Stimulated activated CD4-positive, alpha-beta T cell treated with anti-CD3 and anti-CD28 coated beads, TNF-alpha, amount 100 ng/mL, for 4 hours (primary cell): ENCODE results near the gene PLEKHG7.
A peak's percentile ranks its signal among the peaks of the same experiment; 100 is the strongest.
"Not testable (repeated sequence)": the region's sequence is repeated elsewhere in the genome, so short reads cannot be mapped to it uniquely, and the experiment has no call there.

Source experiments
- DNase-seq, 3 experiments: peaks; one replicate each; pipeline ENCODE4 v3.0.0-alpha.2; 2020; ENCODE audit warnings: low read depth in 3 of 3

The PLEKHG7 gene

DNA sequence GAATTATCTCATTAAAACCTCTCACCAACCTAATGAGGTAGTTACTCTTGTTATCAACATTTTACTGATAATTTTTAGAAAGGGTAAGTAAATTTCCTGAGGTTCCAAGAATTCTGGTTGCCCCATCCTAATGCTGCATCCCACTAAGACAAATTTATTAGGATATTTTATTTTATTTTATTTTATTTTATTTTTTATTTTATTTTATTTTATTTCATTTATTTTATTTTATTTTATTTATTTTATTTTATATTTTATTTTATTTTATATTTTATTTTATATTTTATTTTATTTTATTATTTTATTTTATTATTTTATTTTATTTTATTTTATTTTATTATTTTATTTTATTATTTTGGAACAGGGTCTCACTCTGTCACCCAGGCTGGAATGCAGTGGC lies 46.9 kb downstream of the PLEKHG7 start:
- not testable (repeated sequence) for DNase-seq

GRCh38 chr12:92753976-92754885 lies 51.4 kb downstream of the PLEKHG7 start:
- DNase-seq: no peak

GRCh38 chr12:92756898-92757596 lies 54.3 kb downstream of the PLEKHG7 start:
- no peak for DNase-seq

GRCh38 chr12:92757597-92758121 lies 54.9 kb downstream of the PLEKHG7 start:
- no peak for DNase-seq

GRCh38 chr12:92759634-92760268 lies 57.0 kb downstream of the PLEKHG7 start:
- no peak for DNase-seq

DNA sequence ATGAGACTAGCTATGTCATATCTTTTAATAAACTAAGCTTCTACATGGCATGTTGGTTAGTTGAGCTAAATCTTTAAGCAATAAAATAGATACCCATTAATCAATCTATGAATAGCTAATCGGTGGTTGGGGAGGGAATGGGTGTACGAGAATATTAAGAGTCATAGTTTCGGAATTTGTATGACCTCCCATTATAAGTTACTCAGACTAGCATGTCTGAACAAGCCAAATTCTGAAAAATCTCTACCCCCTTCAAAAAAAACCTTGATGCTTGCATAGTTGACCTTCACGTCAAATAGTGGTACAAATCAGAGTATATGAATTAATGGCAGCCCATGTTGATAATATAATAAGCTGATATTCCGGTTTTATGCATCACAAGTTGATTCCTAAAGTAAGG lies 60.0 kb downstream of the PLEKHG7 start:
- no peak for DNase-seq

DNA sequence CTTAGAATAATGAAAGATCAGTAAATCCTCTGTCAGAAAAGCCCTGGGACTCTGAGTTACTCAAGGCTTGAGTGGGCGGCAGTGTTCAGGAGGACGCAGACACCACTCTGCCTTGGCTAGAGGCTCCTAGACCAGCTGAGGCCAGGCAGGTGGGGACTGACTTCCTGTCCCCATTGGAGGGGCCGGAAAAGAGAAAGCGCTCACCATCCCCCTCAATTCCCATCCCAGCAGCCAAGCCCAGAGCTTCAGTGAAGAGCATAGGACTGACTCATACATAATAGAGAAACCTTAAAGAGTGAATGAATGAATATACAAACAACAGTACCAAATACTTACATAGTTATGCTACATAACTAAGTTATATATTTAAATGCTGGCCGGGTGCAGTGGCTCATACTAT lies 62.0 kb downstream of the PLEKHG7 start:
- DNase-seq: no peak

GRCh38 chr12:92765871-92766270 lies 63.1 kb downstream of the PLEKHG7 start:
- DNase-seq: no peak

- DNase-seq: no peak
Observed at GRCh38 chr12:92769124-92769901, 66.5 kb downstream of the PLEKHG7 start.

GRCh38 chr12:92771001-92771400 lies 68.2 kb downstream of the PLEKHG7 start:
- no peak for DNase-seq

DNA sequence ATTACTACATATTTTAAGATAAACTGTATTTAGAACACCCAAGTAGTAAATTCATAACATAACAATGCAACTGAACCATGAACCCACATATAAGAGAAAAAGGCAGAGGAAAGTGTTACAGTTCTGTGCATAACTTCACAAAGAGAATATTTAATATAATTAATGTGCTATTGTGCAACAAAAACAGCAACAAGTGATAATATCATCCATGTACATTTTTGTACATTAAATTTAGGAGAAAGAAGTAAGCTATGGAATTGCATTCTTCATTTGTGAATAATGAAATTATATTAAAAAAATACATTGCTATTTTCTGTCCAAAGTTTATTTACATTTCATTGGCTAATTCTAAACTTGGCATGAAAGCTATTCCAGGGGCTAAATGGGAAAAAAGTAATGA lies 72.6 kb downstream of the PLEKHG7 start:
- no peak for DNase-seq

DNA sequence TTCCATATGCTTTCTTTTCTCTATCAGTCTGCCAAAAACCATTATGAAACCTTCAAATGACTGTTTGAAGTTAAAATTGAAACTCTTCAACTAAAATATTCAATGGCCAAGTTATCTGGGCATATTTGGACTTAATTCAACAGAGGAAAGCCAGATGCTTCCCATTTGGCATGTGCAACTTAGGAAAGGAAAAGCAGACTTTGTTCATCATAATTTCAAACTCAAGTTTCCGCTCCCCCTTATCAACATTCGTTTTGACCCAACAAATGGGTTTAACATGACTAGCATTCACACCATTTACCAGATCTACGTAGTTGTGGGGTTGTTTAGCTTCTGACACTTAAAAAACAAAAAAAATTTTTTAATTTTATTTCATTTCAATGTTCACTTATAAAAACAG lies 75.7 kb downstream of the PLEKHG7 start:
- DNase-seq: no peak

- DNase-seq: no peak
Observed at GRCh38 chr12:92779902-92780301, 77.1 kb downstream of the PLEKHG7 start.

GRCh38 chr12:92784356-92784755 lies 81.6 kb downstream of the PLEKHG7 start:
- DNase-seq: no peak

DNA sequence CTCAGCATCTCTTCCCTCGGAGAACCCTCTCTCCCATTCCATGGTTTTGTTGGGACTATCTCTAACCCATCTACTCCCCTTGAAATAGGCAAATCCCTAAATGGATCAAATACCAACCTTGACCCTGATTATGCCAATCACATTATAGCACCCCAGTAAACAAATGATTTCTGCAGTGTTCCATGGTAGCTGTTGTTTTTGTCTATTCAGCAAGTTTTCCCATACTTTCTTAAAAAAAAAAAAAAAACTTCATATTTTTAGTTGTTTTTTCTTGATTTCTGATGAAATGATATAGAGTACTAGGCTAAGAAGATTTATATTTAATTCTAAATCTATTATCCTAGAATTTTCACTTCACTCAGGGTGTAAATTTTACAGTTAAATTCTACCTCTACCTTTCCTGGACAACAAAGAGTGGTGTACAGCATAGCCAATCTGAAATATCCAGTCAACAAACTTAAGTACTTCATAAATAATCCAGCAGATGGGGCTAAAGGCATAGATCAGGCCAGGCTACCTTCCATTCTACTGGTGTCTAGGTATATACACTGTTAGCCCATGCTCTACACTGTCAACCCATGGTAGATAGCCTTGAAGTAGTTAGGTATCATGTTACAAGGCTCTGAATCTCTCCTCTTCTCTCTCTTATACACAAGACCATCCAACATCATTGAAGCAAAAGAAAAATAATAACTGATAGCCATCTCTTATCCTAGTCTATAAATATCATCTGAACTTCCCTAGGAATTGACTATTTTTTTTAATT lies 82.2 kb downstream of the PLEKHG7 start:
- peak in 1 of 3 experiments; percentile 1 for DNase-seq

DNA sequence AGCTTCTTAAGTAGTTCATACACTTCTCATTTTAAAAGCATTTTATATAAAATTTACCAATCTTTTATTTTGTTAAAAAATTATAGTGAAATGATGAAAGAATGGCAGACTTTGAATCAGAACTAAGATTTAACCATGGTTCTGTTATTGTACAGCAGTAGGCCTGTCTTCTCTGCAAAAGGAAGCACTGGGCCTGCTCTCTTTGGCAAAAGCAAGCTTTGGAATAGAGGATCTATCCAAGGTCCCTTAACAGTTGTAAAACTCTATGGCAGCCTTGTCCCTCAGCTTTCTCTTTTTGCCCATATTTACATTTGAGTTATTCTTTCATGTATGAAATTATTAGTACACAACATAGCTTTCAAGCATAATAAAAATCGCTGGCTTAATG lies 82.8 kb downstream of the PLEKHG7 start:
- no peak for DNase-seq

DNA sequence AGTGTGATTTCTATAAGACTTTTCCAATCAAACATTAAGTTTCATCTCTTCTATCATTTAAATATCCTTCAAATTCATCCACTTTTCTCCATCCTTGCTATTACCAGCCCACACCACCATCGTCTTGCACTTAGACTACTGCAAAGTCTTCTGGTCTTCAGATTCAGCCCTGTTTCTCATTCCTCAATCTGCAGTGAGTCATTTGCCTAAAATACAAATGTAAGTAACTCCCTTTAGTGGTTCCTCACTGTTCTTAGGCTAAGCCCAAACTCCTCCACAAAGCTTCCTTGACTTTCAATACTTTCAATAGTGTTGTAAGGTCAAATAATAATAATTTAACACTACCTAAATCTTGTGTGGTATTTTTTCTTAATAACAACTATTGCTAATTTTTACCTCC lies 83.3 kb downstream of the PLEKHG7 start:
- DNase-seq: no peak

- not testable (repeated sequence) for DNase-seq
Observed at GRCh38 chr12:92794356-92794755, 91.6 kb downstream of the PLEKHG7 start.

DNA sequence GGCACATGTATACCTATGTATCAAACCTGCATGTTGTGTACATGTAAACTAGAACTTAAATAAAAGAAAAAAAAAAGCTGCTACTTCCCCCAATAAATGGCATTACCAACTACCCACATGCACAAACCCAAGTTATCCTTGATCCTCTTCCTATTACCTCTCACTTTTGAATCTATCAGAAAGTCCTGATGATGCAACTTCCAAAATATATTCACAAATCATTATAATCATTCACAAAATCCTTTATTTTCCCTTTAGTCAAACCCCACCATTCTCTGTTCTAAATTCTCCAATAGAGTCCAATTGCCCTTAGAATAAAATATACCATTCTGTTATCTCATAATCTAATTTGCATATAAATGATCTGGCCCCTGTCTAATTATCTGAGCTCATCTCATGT lies 92.0 kb downstream of the PLEKHG7 start:
- DNase-seq: no peak

DNA sequence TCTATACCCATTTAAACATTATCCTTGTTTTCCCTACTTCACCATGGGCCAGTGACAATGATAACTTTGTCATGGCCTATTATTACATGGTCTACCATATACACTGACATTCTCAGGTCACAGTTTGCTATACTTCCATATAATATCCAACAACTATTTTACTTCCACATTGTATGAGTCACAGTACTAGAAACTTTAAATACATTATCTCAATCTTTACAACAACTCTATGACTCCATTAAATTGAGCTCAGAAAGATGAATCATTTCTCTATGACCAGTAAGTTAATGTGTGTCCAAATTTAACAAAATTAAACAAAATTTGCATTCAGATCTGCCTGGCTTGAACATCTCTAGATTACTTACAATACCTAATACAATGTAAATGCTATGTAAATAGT lies 93.9 kb downstream of the PLEKHG7 start:
- DNase-seq: no peak

GRCh38 chr12:92802906-92803305 lies 100.1 kb downstream of the PLEKHG7 start:
- DNase-seq: no peak
